ENCODE results near the gene PDE8B.

- no peak for TF ChIP-seq RAD21 (IDR thresholded peaks at IDR 0.05)
- TF ChIP-seq, protein P1, sequence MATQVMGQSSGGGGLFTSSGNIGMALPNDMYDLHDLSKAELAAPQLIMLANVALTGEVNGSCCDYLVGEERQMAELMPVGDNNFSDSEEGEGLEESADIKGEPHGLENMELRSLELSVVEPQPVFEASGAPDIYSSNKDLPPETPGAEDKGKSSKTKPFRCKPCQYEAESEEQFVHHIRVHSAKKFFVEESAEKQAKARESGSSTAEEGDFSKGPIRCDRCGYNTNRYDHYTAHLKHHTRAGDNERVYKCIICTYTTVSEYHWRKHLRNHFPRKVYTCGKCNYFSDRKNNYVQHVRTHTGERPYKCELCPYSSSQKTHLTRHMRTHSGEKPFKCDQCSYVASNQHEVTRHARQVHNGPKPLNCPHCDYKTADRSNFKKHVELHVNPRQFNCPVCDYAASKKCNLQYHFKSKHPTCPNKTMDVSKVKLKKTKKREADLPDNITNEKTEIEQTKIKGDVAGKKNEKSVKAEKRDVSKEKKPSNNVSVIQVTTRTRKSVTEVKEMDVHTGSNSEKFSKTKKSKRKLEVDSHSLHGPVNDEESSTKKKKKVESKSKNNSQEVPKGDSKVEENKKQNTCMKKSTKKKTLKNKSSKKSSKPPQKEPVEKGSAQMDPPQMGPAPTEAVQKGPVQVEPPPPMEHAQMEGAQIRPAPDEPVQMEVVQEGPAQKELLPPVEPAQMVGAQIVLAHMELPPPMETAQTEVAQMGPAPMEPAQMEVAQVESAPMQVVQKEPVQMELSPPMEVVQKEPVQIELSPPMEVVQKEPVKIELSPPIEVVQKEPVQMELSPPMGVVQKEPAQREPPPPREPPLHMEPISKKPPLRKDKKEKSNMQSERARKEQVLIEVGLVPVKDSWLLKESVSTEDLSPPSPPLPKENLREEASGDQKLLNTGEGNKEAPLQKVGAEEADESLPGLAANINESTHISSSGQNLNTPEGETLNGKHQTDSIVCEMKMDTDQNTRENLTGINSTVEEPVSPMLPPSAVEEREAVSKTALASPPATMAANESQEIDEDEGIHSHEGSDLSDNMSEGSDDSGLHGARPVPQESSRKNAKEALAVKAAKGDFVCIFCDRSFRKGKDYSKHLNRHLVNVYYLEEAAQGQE (IDR thresholded peaks at IDR 0.05), result no peak
- TF ChIP-seq CTCF (IDR thresholded peaks at IDR 0.05; ENCODE audit: low read depth, low read length, missing input control), result no peak
- TF ChIP-seq MAX (IDR thresholded peaks at IDR 0.05), result no peak
Observed at GRCh38 chr5:77255617-77256016, 45.1 kb downstream of the PDE8B start.
